Gastrocnemius medialis (tissue), 4 donors: ENCODE results near the gene CPXM2.

Source experiments
- POLR2A ChIP-seq, 2 donors: fragments of 450-650 bp; IDR thresholded peaks; one replicate each; pipeline ENCODE4 v1.6.1; 2017; ENCODE audit warnings: antibody characterized with exemption in 2 of 2, mild to moderate bottlenecking in 2 of 2, moderate library complexity in 2 of 2
- TF ChIP-seq, protein P1 (sequence below), 5 experiments: fragments of 450-650 bp in 3 of 5; fragments of 200-600 bp in 2 of 5; sonication (generic) in 2 of 5; IDR thresholded peaks in 4 of 5; conservative IDR thresholded peaks in 1 of 5; 1 replicate in 4 of 5; 2 replicates in 1 of 5; pipeline ENCODE4 v1.5.1; 2016 to 2019; ENCODE audit warnings: antibody characterized with exemption in 5 of 5, mild to moderate bottlenecking in 3 of 5, moderate library complexity in 3 of 5

DNA sequence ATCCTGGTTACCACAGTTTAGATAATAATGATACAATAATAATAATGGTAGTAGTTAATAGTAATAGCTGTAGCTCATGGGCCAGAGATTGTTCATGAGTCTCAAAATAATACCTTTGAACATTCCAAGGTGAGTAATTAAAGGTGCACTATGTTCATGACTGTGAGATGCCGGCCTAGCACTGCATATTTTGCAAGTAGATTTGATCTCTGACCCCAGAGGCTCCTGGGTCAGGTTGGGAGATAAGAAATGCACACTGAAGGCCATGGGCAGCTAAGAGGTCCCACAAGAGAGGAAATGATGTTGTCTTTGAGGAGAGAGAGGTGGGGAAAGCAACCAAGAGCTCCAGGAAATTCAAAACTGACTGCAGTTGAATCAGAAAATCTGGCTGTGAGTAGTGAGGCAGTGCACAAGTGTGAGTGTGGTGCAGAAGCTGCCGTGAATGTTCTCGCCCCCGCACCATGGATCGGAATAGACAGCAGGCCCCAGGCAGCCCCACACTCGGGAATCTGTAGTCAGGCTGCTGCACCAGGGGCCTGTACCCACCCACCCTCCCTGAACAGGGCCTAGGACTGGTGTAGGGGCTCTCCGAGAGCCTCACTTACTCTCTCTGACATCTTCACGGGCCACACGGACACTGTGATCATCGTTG, 11.9 kb downstream of the CPXM2 start:
- TF ChIP-seq, protein P1, sequence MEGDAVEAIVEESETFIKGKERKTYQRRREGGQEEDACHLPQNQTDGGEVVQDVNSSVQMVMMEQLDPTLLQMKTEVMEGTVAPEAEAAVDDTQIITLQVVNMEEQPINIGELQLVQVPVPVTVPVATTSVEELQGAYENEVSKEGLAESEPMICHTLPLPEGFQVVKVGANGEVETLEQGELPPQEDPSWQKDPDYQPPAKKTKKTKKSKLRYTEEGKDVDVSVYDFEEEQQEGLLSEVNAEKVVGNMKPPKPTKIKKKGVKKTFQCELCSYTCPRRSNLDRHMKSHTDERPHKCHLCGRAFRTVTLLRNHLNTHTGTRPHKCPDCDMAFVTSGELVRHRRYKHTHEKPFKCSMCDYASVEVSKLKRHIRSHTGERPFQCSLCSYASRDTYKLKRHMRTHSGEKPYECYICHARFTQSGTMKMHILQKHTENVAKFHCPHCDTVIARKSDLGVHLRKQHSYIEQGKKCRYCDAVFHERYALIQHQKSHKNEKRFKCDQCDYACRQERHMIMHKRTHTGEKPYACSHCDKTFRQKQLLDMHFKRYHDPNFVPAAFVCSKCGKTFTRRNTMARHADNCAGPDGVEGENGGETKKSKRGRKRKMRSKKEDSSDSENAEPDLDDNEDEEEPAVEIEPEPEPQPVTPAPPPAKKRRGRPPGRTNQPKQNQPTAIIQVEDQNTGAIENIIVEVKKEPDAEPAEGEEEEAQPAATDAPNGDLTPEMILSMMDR (IDR thresholded peaks at IDR 0.05 in 4 of 5, conservative IDR thresholded peaks at IDR 0.05 in 1 of 5): no peak
- no peak for TF ChIP-seq POLR2A (IDR thresholded peaks at IDR 0.05)
